Small intestine (tissue), 7 donors: ENCODE results near the gene LRSAM1. TPM values are rescaled to one million over a fixed set of nuclear protein-coding genes. Genes with fewer than 3 reads are reported as not detected.

ENCODE experiments used
- DNase-seq, 2 donors: peaks; one replicate each; pipeline versions ENCODE4 v3.0.0 to v3.0.0-alpha.2; 2013
- FAIRE-seq: peaks from 2 replicates; lab custom pipeline; 2012; peaks lifted over from hg19 to GRCh38; lab: Jason Lieb, UNC
- H3K27ac ChIP-seq, 3 donors: one replicate each; pipeline ENCODE4 v1.5.1; 2013; ENCODE audit warnings: low read length in 2 of 3, mild to moderate bottlenecking in 2 of 3, control low read depth in 1 of 3, inconsistent platforms in 1 of 3, low read depth in 1 of 3, moderate library complexity in 1 of 3
- H3K27me3 ChIP-seq, 3 donors: one replicate each; pipeline ENCODE4 v1.6.1; 2013; ENCODE audit warnings: low read length in 3 of 3, inconsistent platforms in 1 of 3; ENCODE audit not compliant: control insufficient read depth in 3 of 3, insufficient read depth in 3 of 3
- H3K36me3 ChIP-seq, 3 donors: one replicate each; pipeline ENCODE4 v1.6.1; 2013; ENCODE audit warnings: low read length in 3 of 3, inconsistent platforms in 1 of 3, low read depth in 1 of 3, mild to moderate bottlenecking in 1 of 3, moderate library complexity in 1 of 3; ENCODE audit not compliant: control insufficient read depth in 3 of 3, insufficient read depth in 2 of 3
- H3K4me1 ChIP-seq, 3 donors: one replicate each; pipeline ENCODE4 v1.6.1; 2013; ENCODE audit warnings: low read length in 2 of 3, inconsistent platforms in 1 of 3, low read depth in 1 of 3, mild to moderate bottlenecking in 1 of 3, moderate library complexity in 1 of 3; ENCODE audit not compliant: control insufficient read depth in 3 of 3, insufficient read depth in 2 of 3
- H3K4me3 ChIP-seq, 3 donors: one replicate each; pipeline ENCODE4 v1.5.1; 2013; ENCODE audit warnings: low read length in 3 of 3, control low read depth in 1 of 3, inconsistent platforms in 1 of 3, low read depth in 1 of 3, mild to moderate bottlenecking in 1 of 3, moderate library complexity in 1 of 3
- H3K9me3 ChIP-seq, 2 donors: one replicate each; pipeline ENCODE4 v1.6.1; 2013; ENCODE audit warnings: low read depth in 1 of 2, low read length in 1 of 2; ENCODE audit not compliant: control insufficient read depth in 2 of 2, insufficient read depth in 1 of 2
- WGBS, 3 donors: extraction: QIAGEN DNeasy Blood & Tissue Kit; methylation state at CpG; one replicate each; pipeline ENCODE4 v1.1.7; 2013; 5-methylcytosine and 5-hydroxymethylcytosine counted together
- polyA plus RNA-seq, 4 donors: library from polyadenylated mRNA; stranded (reverse) in 3 of 4; unstranded in 1 of 4; fragments of 200-250 nt in 3 of 4; fragments of 120-200 nt in 1 of 4; gene quantifications; one replicate each; pipeline versions ENCODE4 v1.2.1 to v1.2.3, GENCODE V29; 2013
- donor health status: healthy with polysubstance abuse.
- donor health status: control.
- donor health status: control.
- donor health status: Bipolar disorder and iron deficiency.
- donor health status: healthy.

The LRSAM1 gene
- polyA plus RNA-seq, 4 donors = 12.8 to 22.8 (median 18.2) TPM

- H3K36me3 ChIP-seq = peaks cover 29 to 79% (median 32%) of the 10 kb centered on the region in 3 donors
- no peaks in the 10 kb centered on the region for H3K27me3 ChIP-seq
- DNase-seq (no peak), FAIRE-seq (no peak)
- H3K4me1 ChIP-seq = no peaks in the 10 kb centered on the region
- 94 to 98% (median 97%) methylated on average over 9 of the region's 9 CpGs for WGBS, 3 donors
- H3K4me3 ChIP-seq = no peak overlapping the region
- H3K9me3 ChIP-seq = no peaks in the 10 kb centered on the region
- no peak overlapping the region for H3K27ac ChIP-seq
Measured at GRCh38 chr9:127438394-127438793, 12.9 kb upstream of the LRSAM1 start.

GRCh38 chr9:127444283-127444920 is 6.9 kb upstream of the LRSAM1 start:
- Histone ChIP-seq H3K27me3 (no peaks in the 10 kb centered on the region), H3K9me3 (no peaks in the 10 kb centered on the region), H3K36me3 (peaks cover 18 to 81% (median 29%) of the 10 kb centered on the region in 3 donors), H3K4me1 (peaks cover 0 to 2% (median 1%) of the 10 kb centered on the region in 3 donors), H3K4me3 (no peak overlapping the region), H3K27ac (no peak overlapping the region)
- DNase-seq (no peak), FAIRE-seq (no peak)
- WGBS, 3 donors = 85 to 93% (median 93%) methylated on average over 17 of the region's 17 CpGs

- DNase-seq (no peak), FAIRE-seq (no peak)
- no peaks in the 10 kb centered on the region for H3K9me3 ChIP-seq
- H3K36me3 ChIP-seq = peaks cover 16 to 83% (median 28%) of the 10 kb centered on the region in 3 donors
- 92 to 94% (median 93%) methylated on average over 15 of the region's 15 CpGs for WGBS, 3 donors
- H3K4me1 ChIP-seq = peaks cover 3 to 7% (median 5%) of the 10 kb centered on the region in 3 donors
- H3K4me3 ChIP-seq = no peak overlapping the region
- no peak overlapping the region for H3K27ac ChIP-seq
- H3K27me3 ChIP-seq = no peaks in the 10 kb centered on the region
Measured at GRCh38 chr9:127444921-127445850, 6.1 kb upstream of the LRSAM1 start.

- Histone ChIP-seq H3K36me3 (peaks cover 14 to 83% (median 26%) of the 10 kb centered on the region in 3 donors), H3K27me3 (no peaks in the 10 kb centered on the region), H3K27ac (no peak overlapping the region), H3K4me3 (no peak overlapping the region), H3K9me3 (no peaks in the 10 kb centered on the region), H3K4me1 (peaks cover 3 to 8% (median 8%) of the 10 kb centered on the region in 3 donors)
- FAIRE-seq = no peak
- DNase-seq = no peak
- WGBS, 3 donors = 68 to 87% (median 82%) methylated on average over 4 of the region's 4 CpGs
Measured at GRCh38 chr9:127445851-127446712, 5.2 kb upstream of the LRSAM1 start.

- WGBS, 3 donors = 79 to 86% (median 84%) methylated on average over 7 of the region's 7 CpGs
- H3K36me3 ChIP-seq = peaks cover 14 to 79% (median 24%) of the 10 kb centered on the region in 3 donors
- no peak overlapping the region for H3K4me3 ChIP-seq
- FAIRE-seq (no peak), DNase-seq (no peak)
- H3K9me3 ChIP-seq = no peaks in the 10 kb centered on the region
- no peaks in the 10 kb centered on the region for H3K27me3 ChIP-seq
- no peak overlapping the region for H3K27ac ChIP-seq
- H3K4me1 ChIP-seq = peaks cover 3 to 8% (median 8%) of the 10 kb centered on the region in 3 donors
Measured at GRCh38 chr9:127446713-127447415, 4.4 kb upstream of the LRSAM1 start.

GRCh38 chr9:127447416-127448111 is 3.7 kb upstream of the LRSAM1 start:
- WGBS, 3 donors = 75 to 88% (median 85%) methylated on average over 7 of the region's 7 CpGs

GRCh38 chr9:127448112-127448805 is 3.1 kb upstream of the LRSAM1 start:
- 87 to 94% (median 88%) methylated on average over 8 of the region's 8 CpGs for WGBS, 3 donors
- peaks cover 3 to 20% (median 11%) of the 10 kb centered on the region in 3 donors for H3K4me1 ChIP-seq
- H3K4me3 ChIP-seq = no peak overlapping the region
- H3K36me3 ChIP-seq = peaks cover 14 to 69% (median 24%) of the 10 kb centered on the region in 3 donors
- no peak for FAIRE-seq
- H3K27me3 ChIP-seq = no peaks in the 10 kb centered on the region
- H3K27ac ChIP-seq = peak overlapping the region in 2 of 3 donors; percentile 92 to 94
- peak in 1 of 2 donors; percentile 22 for DNase-seq
- no peaks in the 10 kb centered on the region for H3K9me3 ChIP-seq

More at GRCh38 chr9:127447416-127448111, 3.7 kb upstream of the LRSAM1 start:
- Histone ChIP-seq H3K4me1 (peaks cover 3 to 14% (median 11%) of the 10 kb centered on the region in 3 donors), H3K36me3 (peaks cover 14 to 75% (median 24%) of the 10 kb centered on the region in 3 donors), H3K27ac (no peak overlapping the region), H3K4me3 (no peak overlapping the region), H3K9me3 (no peaks in the 10 kb centered on the region), H3K27me3 (no peaks in the 10 kb centered on the region)
- DNase-seq (no peak), FAIRE-seq (no peak)
